SK-N-SH (cell line): ENCODE results near the gene NTNG2. TPM values are rescaled to one million over a fixed set of nuclear protein-coding genes. Genes with fewer than 3 reads are reported as not detected.

Experiments used
- CTCF ChIA-PET: fragments of 300-600, 350-600 bp; formaldehyde crosslinking; extraction: SDS; loops from one replicate; lab custom pipeline; 2021; lab: Yijun Ruan, JAX
- POLR2A ChIA-PET: fragments of 350-600 bp; sonication (Branson Sonifier 250); formaldehyde crosslinking; extraction: SDS; loops from one replicate; lab custom pipeline; 2020; ENCODE audit warnings: antibody characterized with exemption, inconsistent platforms; lab: Yijun Ruan, JAX
- DNase-seq: peaks from one replicate; pipeline ENCODE4 v3.0.0; 2012
- H2AFZ ChIP-seq: fragments of 200-600 bp; sonication (generic); 2 replicates; pipeline ENCODE4 v1.8.1; 2016; ENCODE audit warnings: antibody characterized with exemption, mild to moderate bottlenecking, low read depth
- H3F3A ChIP-seq: fragments of 200-600 bp; sonication (generic); replicated peaks from 2 replicates; pipeline ENCODE3; 2016; ENCODE audit warnings: antibody characterized with exemption, mild to moderate bottlenecking; ENCODE audit not compliant: insufficient read depth
- H3K27ac ChIP-seq, 2 experiments: fragments of 200-500 bp in 1 of 2; fragments of 200-600 bp in 1 of 2; sonication (Bioruptor generic) in 1 of 2; sonication (generic), shearing (Covaris generic) in 1 of 2; 2 replicates each; pipeline versions ENCODE4 v1.5.1 to v1.6.1; 2014 to 2016; ENCODE audit warnings: low read depth in 2 of 2, inconsistent platforms in 1 of 2, low read length in 1 of 2, mild to moderate bottlenecking in 1 of 2, mixed read lengths in 1 of 2
- H3K27me3 ChIP-seq: fragments of 200-600 bp; sonication (generic), shearing (Covaris generic); 2 replicates; pipeline ENCODE4 v1.6.1; 2016; ENCODE audit warnings: mixed run types; ENCODE audit not compliant: insufficient read depth
- H3K36me3 ChIP-seq, 2 experiments: fragments of 200-500 bp in 1 of 2; fragments of 200-600 bp in 1 of 2; sonication (Bioruptor generic) in 1 of 2; sonication (generic) in 1 of 2; replicated peaks in 1 of 2; 2 replicates each; pipeline versions ENCODE3 to v1.5.1; 2014 to 2016; ENCODE audit warnings: low read length in 1 of 2, mild to moderate bottlenecking in 1 of 2; ENCODE audit not compliant: insufficient read depth in 2 of 2, control insufficient read depth in 1 of 2
- H3K4me1 ChIP-seq, 2 experiments: fragments of 200-500 bp in 1 of 2; fragments of 200-600 bp in 1 of 2; sonication (Bioruptor generic) in 1 of 2; sonication (generic), shearing (Covaris generic) in 1 of 2; 2 replicates each; pipeline versions ENCODE4 v1.5.1 to v1.6.1; 2014 to 2016; ENCODE audit warnings: low read depth in 1 of 2, low read length in 1 of 2, mixed run types in 1 of 2; ENCODE audit not compliant: insufficient read depth in 2 of 2, control insufficient read depth in 1 of 2
- H3K4me2 ChIP-seq: fragments of 200-600 bp; sonication (generic), shearing (Covaris generic); 2 replicates; pipeline ENCODE4 v1.6.1; 2017; ENCODE audit warnings: mixed run types
- H3K4me3 ChIP-seq, 2 experiments: fragments of 200-500 bp in 1 of 2; fragments of 200-600 bp in 1 of 2; sonication (Bioruptor generic) in 1 of 2; sonication (generic), shearing (Covaris generic) in 1 of 2; 2 replicates each; pipeline versions ENCODE4 v1.5.1 to v1.8.1; 2014 to 2016; ENCODE audit warnings: low read depth in 2 of 2, inconsistent platforms in 1 of 2, low read length in 1 of 2, mild to moderate bottlenecking in 1 of 2, mixed read lengths in 1 of 2, moderate library complexity in 1 of 2
- H3K79me2 ChIP-seq: fragments of 200-600 bp; sonication (generic); 2 replicates; pipeline ENCODE4 v1.8.1; 2017; ENCODE audit warnings: mild to moderate bottlenecking; ENCODE audit not compliant: insufficient read depth
- H3K9ac ChIP-seq: fragments of 200-600 bp; sonication (generic); 2 replicates; pipeline ENCODE4 v1.6.1; 2017; ENCODE audit warnings: mixed run types
- H3K9me2 ChIP-seq: fragments of 200-600 bp; sonication (generic); 2 replicates; pipeline ENCODE4 v1.6.1; 2017; ENCODE audit warnings: mixed run types
- H3K9me3 ChIP-seq: fragments of 200-600 bp; sonication (generic); 2 replicates; pipeline ENCODE4 v1.6.1; 2017; ENCODE audit warnings: mixed run types, mild to moderate bottlenecking, moderate library complexity
- H4K20me1 ChIP-seq: fragments of 200-600 bp; sonication (generic); 2 replicates; pipeline ENCODE4 v1.6.1; 2017; ENCODE audit warnings: mild to moderate bottlenecking, mixed run types; ENCODE audit not compliant: insufficient read depth
- CTCF ChIP-seq: fragments of 200-600 bp; sonication (generic); IDR thresholded peaks from 2 replicates; pipeline ENCODE4 v1.6.1; 2017; ENCODE audit warnings: antibody characterized with exemption, mild to moderate bottlenecking, moderate library complexity
- ELF1 ChIP-seq: IDR thresholded peaks from 2 replicates; pipeline ENCODE4 v1.4.0; 2012
- FOSL2 ChIP-seq: IDR thresholded peaks from 2 replicates; pipeline ENCODE4 v1.4.0; 2012; ENCODE audit warnings: low read depth, mild to moderate bottlenecking, moderate library complexity, borderline replicate concordance
- FOXJ3 ChIP-seq: sonication (generic); formaldehyde crosslinking; IDR thresholded peaks from 2 replicates; pipeline ENCODE4 v1.5.1; 2020; ENCODE audit warnings: mild to moderate bottlenecking, missing genetic modification reagents
- GATA2 ChIP-seq: sonication (generic); formaldehyde crosslinking; IDR thresholded peaks from 2 replicates; pipeline ENCODE4 v1.5.0; 2020; ENCODE audit warnings: mild to moderate bottlenecking, missing genetic modification reagents
- JUND ChIP-seq: IDR thresholded peaks from 2 replicates; pipeline ENCODE4 v1.4.0; 2012
- MEF2A ChIP-seq: IDR thresholded peaks from 2 replicates; pipeline ENCODE4 v1.4.0; 2012; ENCODE audit warnings: low read depth, borderline replicate concordance
- POLR2AphosphoS5 ChIP-seq: IDR thresholded peaks from 2 replicates; pipeline ENCODE4 v1.6.1; 2012; ENCODE audit warnings: low read depth, low read length
- RCOR1 ChIP-seq: fragments of 150-350 bp; IDR thresholded peaks from 2 replicates; pipeline ENCODE4 v1.6.1; 2017; ENCODE audit warnings: antibody characterized with exemption, low read length
- SMC3 ChIP-seq: IDR thresholded peaks from 2 replicates; pipeline ENCODE4 v1.6.1; 2012; ENCODE audit warnings: low read depth, low read length, improper control_type of control experiment
- TAF1 ChIP-seq: IDR thresholded peaks from 2 replicates; pipeline ENCODE4 v1.6.1; 2012; ENCODE audit warnings: low read depth, mild to moderate bottlenecking, low read length, moderate library complexity, borderline replicate concordance
- TCF12 ChIP-seq: IDR thresholded peaks from 2 replicates; pipeline ENCODE4 v1.4.0; 2012
- USF1 ChIP-seq: IDR thresholded peaks from 2 replicates; pipeline ENCODE4 v1.4.0; 2012; ENCODE audit warnings: low read depth, borderline replicate concordance
- USF2 ChIP-seq: fragments of 150-350 bp; IDR thresholded peaks from 2 replicates; pipeline ENCODE4 v1.6.1; 2017; ENCODE audit warnings: antibody characterized with exemption, low read length, low read depth, borderline replicate concordance
- YY1 ChIP-seq: IDR thresholded peaks from 2 replicates; pipeline ENCODE4 v1.4.0; 2012; ENCODE audit warnings: low read depth, mild to moderate bottlenecking
- WGBS: methylation state at CpG from one replicate; pipeline ENCODE4 v1.1.6; 2017; ENCODE audit warnings: low lambda C conversion rate; 5-methylcytosine and 5-hydroxymethylcytosine counted together
- polyA plus RNA-seq, 3 experiments: library from polyadenylated mRNA; depleted of rRNA; stranded (reverse); fragments of >200 nt; gene quantifications; 2 replicates each; pipeline ENCODE4 v1.2.3, GENCODE V29; 2012

The NTNG2 gene
- polyA plus RNA-seq, 1 of the 3 experiments (the other 2 are of a cell fraction), result 6.1 TPM

- no peak overlapping the region for H3K4me2 ChIP-seq
- CTCF ChIA-PET, result interaction anchor here (0.5 to 12.6 kb wide), 64 partner anchors 8 to 1075 kb away, joined by 3 to 218 read pairs (median 5); partner anchors contain the start of gene NTNG2
- H3K9ac ChIP-seq, result no peak overlapping the region
- H3K36me3 ChIP-seq, result no peaks in the 10 kb centered on the region
- no peak for TF ChIP-seq TAF1
- no peaks in the 10 kb centered on the region for H3K9me2 ChIP-seq
- no peak overlapping the region for H2AFZ ChIP-seq
- POLR2A ChIA-PET, result interaction anchor here (0.9 to 1.1 kb wide), 2 partner anchors 68 to 159 kb away, joined by 3 to 5 read pairs; no protein-coding TSS in a partner anchor
- WGBS, result 52% methylated on average over 15 of the region's 18 CpGs
- 0 out of 2 replicates have a peak, but pooled peaks cover 14% of the 10 kb centered on the region for H4K20me1 ChIP-seq
- H3K9me3 ChIP-seq, result no peaks in the 10 kb centered on the region
- H3K79me2 ChIP-seq, result no peaks in the 10 kb centered on the region
- DNase-seq, result no peak
- H3K4me1 ChIP-seq, result peaks cover 0 to 47% of the 10 kb centered on the region in 2 experiments; a peak in 2 of 4 replicates
- no peak overlapping the region for H3K27ac ChIP-seq
- no peaks in the 10 kb centered on the region for H3K27me3 ChIP-seq
- peak overlapping the region in 1 of 2 experiments; percentile 38; a peak in 1 of 4 replicates for H3K4me3 ChIP-seq
- peaks cover 6% of the 10 kb centered on the region for H3F3A ChIP-seq
Measured at GRCh38 chr9:132236662-132237311, 74.9 kb downstream of the NTNG2 start.

GRCh38 chr9:132237481-132237880, 75.6 kb downstream of the NTNG2 start:
- ChIA-PET CTCF (interaction anchor here (0.5 to 12.6 kb wide), 22 partner anchors 9 to 1075 kb away, joined by 3 to 218 read pairs (median 13); partner anchors contain the start of gene NTNG2), POLR2A (no interaction called here)
- H3K4me1 ChIP-seq, result peaks cover 0 to 42% of the 10 kb centered on the region in 2 experiments; a peak in 2 of 4 replicates
- DNase-seq, result no peak
- no peak overlapping the region for H3K4me3 ChIP-seq
- no peak overlapping the region for H3K27ac ChIP-seq
- peaks cover 6% of the 10 kb centered on the region for H3F3A ChIP-seq
- H3K9ac ChIP-seq, result no peak overlapping the region
- no peaks in the 10 kb centered on the region for H3K27me3 ChIP-seq
- H2AFZ ChIP-seq, result no peak overlapping the region
- H3K4me2 ChIP-seq, result no peak overlapping the region
- WGBS, result 70% methylated on average over 2 of the region's 9 CpGs
- H3K9me2 ChIP-seq, result no peaks in the 10 kb centered on the region
- no peaks in the 10 kb centered on the region for H3K36me3 ChIP-seq
- H3K9me3 ChIP-seq, result no peaks in the 10 kb centered on the region
- 0 out of 2 replicates have a peak, but pooled peaks cover 14% of the 10 kb centered on the region for H4K20me1 ChIP-seq
- no peak for TF ChIP-seq JUND
- peak; percentile 23; the same call in 1 of the 2 replicates for TF ChIP-seq FOSL2
- H3K79me2 ChIP-seq, result no peaks in the 10 kb centered on the region

- ChIA-PET CTCF (interaction anchor here (0.8 to 12.6 kb wide), 14 partner anchors 10 to 480 kb away, joined by 3 to 218 read pairs (median 15); partner anchors contain the start of gene NTNG2), POLR2A (interaction anchor here (1.0 kb wide), 1 partner anchor 287 kb away, joined by 3 read pairs; no protein-coding TSS in a partner anchor)
- Histone ChIP-seq H3K9me3 (no peaks in the 10 kb centered on the region), H3K27me3 (no peaks in the 10 kb centered on the region), H3K9me2 (no peaks in the 10 kb centered on the region), H2AFZ (no peak overlapping the region), H3K4me2 (no peak overlapping the region), H3K27ac (no peak overlapping the region), H3K4me1 (peaks cover 0 to 41% of the 10 kb centered on the region in 2 experiments; a peak in 2 of 4 replicates), H4K20me1 (0 out of 2 replicates have a peak, but pooled peaks cover 14% of the 10 kb centered on the region), H3K4me3 (no peak overlapping the region), H3K9ac (no peak overlapping the region), H3K36me3 (no peaks in the 10 kb centered on the region), H3K79me2 (no peaks in the 10 kb centered on the region), H3F3A (peaks cover 6% of the 10 kb centered on the region)
- DNase-seq, result no peak
- WGBS, result 86% methylated on average over 16 of the region's 22 CpGs
- TF ChIP-seq YY1 (no peak), USF2 (no peak), CTCF (no peak), FOSL2 (no peak), TCF12 (no peak), RCOR1 (no peak), SMC3 (no peak), MEF2A (no peak), FOXJ3 (CRISPR knock-in tag) (no peak), USF1 (no peak), POLR2AphosphoS5 (no peak), ELF1 (no peak), GATA2 (CRISPR knock-in tag) (no peak), JUND (no peak)
Measured at GRCh38 chr9:132238026-132238972, 76.4 kb downstream of the NTNG2 start.
